DOHH2 (cell line): ENCODE measurements around the gene RRAS.

Experiments used
- H3F3A ChIP-seq: fragments of 200-600 bp; sonication (generic), shearing (Covaris generic); 2 replicates; pipeline ENCODE4 v1.6.0; 2016; ENCODE audit warnings: antibody characterized with exemption, mild to moderate bottlenecking; ENCODE audit not compliant: control insufficient read depth, insufficient read depth
- H3K27ac ChIP-seq: fragments of 200-600 bp; sonication (generic); 2 replicates; pipeline ENCODE4 v1.5.1; 2014; ENCODE audit warnings: low read depth, mild to moderate bottlenecking, low read length, moderate library complexity
- H3K27me3 ChIP-seq: fragments of 200-600 bp; sonication (generic); 2 replicates; pipeline ENCODE4 v1.6.1; 2014; ENCODE audit warnings: mild to moderate bottlenecking, low read length, mixed read lengths; ENCODE audit not compliant: control insufficient read depth
- H3K36me3 ChIP-seq: fragments of 200-600 bp; sonication (generic); 2 replicates; pipeline ENCODE4 v1.6.1; 2014; ENCODE audit warnings: mild to moderate bottlenecking, low read length, moderate library complexity, mixed read lengths; ENCODE audit not compliant: control insufficient read depth
- H3K4me1 ChIP-seq: fragments of 200-600 bp; sonication (generic); 2 replicates; pipeline ENCODE4 v1.6.1; 2014; ENCODE audit warnings: mild to moderate bottlenecking, low read length, mixed read lengths; ENCODE audit not compliant: control insufficient read depth
- H3K4me2 ChIP-seq: fragments of 200-600 bp; sonication (generic); 2 replicates; pipeline ENCODE4 v1.6.0; 2014; ENCODE audit warnings: mild to moderate bottlenecking, low read length, moderate library complexity
- H3K4me3 ChIP-seq: fragments of 200-600 bp; sonication (generic); 2 replicates; pipeline ENCODE4 v1.5.1; 2014; ENCODE audit warnings: mild to moderate bottlenecking, low read length, mixed read lengths
- H3K79me2 ChIP-seq: fragments of 200-600 bp; sonication (generic); 2 replicates; pipeline ENCODE4 v1.6.1; 2014; ENCODE audit warnings: mild to moderate bottlenecking, low read length, mixed read lengths; ENCODE audit not compliant: control insufficient read depth
- H3K9me2 ChIP-seq: fragments of 200-600 bp; sonication (generic); replicated peaks from 2 replicates; pipeline ENCODE4 v1.6.1; 2014; ENCODE audit warnings: mild to moderate bottlenecking, low read length, mixed read lengths; ENCODE audit not compliant: control insufficient read depth
- H3K9me3 ChIP-seq: fragments of 200-600 bp; sonication (generic); 2 replicates; pipeline ENCODE4 v1.6.1; 2014; ENCODE audit warnings: antibody characterized with exemption, low read length, mixed read lengths; ENCODE audit not compliant: control insufficient read depth, insufficient read depth
- H4K20me1 ChIP-seq: fragments of 200-600 bp; sonication (generic); 2 replicates; pipeline ENCODE4 v1.6.0; 2014; ENCODE audit warnings: low read depth, mild to moderate bottlenecking, antibody characterized with exemption, low read length, moderate library complexity; ENCODE audit not compliant: control insufficient read depth, insufficient read depth
- EZH2phosphoT487 ChIP-seq: fragments of 200-600 bp; sonication (generic); IDR thresholded peaks from 2 replicates; pipeline ENCODE4 v1.6.1; 2017; ENCODE audit warnings: borderline replicate concordance, mild to moderate bottlenecking, antibody characterized with exemption, low read length, moderate library complexity, mixed read lengths
- TF ChIP-seq, protein P1 (sequence below): fragments of 200-600 bp; sonication (generic); IDR thresholded peaks from one replicate; pipeline ENCODE4 v1.5.1; 2014; ENCODE audit warnings: antibody characterized with exemption, mild to moderate bottlenecking, low read depth, low read length; ENCODE audit not compliant: poor library complexity, severe bottlenecking

Gene RRAS

GRCh38 chr19:49614096-49614833 is 25.7 kb downstream of the RRAS start:
- Histone ChIP-seq H3K4me3 (no peak overlapping the region), H3K9me2 (no peaks in the 10 kb centered on the region), H3K79me2 (peaks cover 31% of the 10 kb centered on the region), H4K20me1 (peaks cover 4% of the 10 kb centered on the region; the same call in 1 of the 2 replicates), H3K4me2 (no peak overlapping the region), H3K27ac (no peak overlapping the region), H3K27me3 (no peaks in the 10 kb centered on the region), H3K4me1 (no peaks in the 10 kb centered on the region), H3F3A (0 out of 2 replicates have a peak, but pooled peaks cover 5% of the 10 kb centered on the region), H3K9me3 (no peaks in the 10 kb centered on the region), H3K36me3 (peaks cover 57% of the 10 kb centered on the region)
- TF ChIP-seq, protein P1, sequence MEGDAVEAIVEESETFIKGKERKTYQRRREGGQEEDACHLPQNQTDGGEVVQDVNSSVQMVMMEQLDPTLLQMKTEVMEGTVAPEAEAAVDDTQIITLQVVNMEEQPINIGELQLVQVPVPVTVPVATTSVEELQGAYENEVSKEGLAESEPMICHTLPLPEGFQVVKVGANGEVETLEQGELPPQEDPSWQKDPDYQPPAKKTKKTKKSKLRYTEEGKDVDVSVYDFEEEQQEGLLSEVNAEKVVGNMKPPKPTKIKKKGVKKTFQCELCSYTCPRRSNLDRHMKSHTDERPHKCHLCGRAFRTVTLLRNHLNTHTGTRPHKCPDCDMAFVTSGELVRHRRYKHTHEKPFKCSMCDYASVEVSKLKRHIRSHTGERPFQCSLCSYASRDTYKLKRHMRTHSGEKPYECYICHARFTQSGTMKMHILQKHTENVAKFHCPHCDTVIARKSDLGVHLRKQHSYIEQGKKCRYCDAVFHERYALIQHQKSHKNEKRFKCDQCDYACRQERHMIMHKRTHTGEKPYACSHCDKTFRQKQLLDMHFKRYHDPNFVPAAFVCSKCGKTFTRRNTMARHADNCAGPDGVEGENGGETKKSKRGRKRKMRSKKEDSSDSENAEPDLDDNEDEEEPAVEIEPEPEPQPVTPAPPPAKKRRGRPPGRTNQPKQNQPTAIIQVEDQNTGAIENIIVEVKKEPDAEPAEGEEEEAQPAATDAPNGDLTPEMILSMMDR, result no peak
- TF ChIP-seq EZH2phosphoT487, result no peak

GRCh38 chr19:49613374-49613773 is 26.6 kb downstream of the RRAS start:
- peaks cover 4% of the 10 kb centered on the region; the same call in 1 of the 2 replicates for H4K20me1 ChIP-seq
- H3K36me3 ChIP-seq, result peaks cover 62% of the 10 kb centered on the region
- H3K9me2 ChIP-seq, result no peaks in the 10 kb centered on the region
- H3F3A ChIP-seq, result 0 out of 2 replicates have a peak, but pooled peaks cover 5% of the 10 kb centered on the region
- H3K27ac ChIP-seq, result no peak overlapping the region
- no peaks in the 10 kb centered on the region for H3K9me3 ChIP-seq
- TF ChIP-seq, protein P1, result no peak
- no peak for TF ChIP-seq EZH2phosphoT487
- H3K79me2 ChIP-seq, result peaks cover 40% of the 10 kb centered on the region
- no peak overlapping the region for H3K4me2 ChIP-seq
- no peak overlapping the region for H3K4me3 ChIP-seq
- no peaks in the 10 kb centered on the region for H3K4me1 ChIP-seq
- H3K27me3 ChIP-seq, result no peaks in the 10 kb centered on the region

DNA sequence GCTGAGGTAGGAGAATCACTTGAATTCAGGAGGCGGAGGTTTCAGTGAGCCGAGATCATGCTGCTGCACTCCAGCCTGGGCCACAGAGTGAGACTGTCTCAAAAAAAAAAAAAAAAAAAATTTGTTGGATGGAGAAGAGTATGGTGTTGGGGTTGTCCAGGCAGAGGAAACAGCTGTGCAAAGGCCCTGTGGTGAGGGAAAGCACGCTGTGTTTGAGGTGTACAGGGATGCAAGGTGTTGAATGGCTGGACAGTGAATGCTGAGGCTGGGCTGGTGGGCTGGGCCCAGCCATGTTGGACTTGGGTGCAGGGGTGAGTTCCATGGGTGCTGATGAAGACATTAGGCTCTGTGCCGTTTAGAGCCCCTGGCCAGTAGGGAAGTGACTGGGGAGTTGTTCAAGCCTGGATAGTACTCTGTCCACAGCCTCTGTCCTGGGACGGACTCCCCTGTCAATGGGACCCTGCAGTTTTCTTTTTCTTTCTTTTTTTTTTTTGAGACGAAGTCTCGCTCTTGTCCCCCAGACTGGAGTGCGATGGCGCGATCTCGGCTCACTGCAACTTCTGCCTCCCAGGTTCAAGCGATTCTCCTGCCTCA is 30.3 kb downstream of the RRAS start:
- Histone ChIP-seq H3K79me2 (peaks cover 76% of the 10 kb centered on the region), H3K36me3 (peaks cover 50% of the 10 kb centered on the region), H3F3A (no peaks in the 10 kb centered on the region), H4K20me1 (peaks cover 4% of the 10 kb centered on the region; the same call in 1 of the 2 replicates), H3K9me3 (no peaks in the 10 kb centered on the region), H3K27ac (no peak overlapping the region), H3K4me2 (no peak overlapping the region), H3K4me1 (no peaks in the 10 kb centered on the region), H3K4me3 (no peak overlapping the region), H3K27me3 (no peaks in the 10 kb centered on the region), H3K9me2 (no peaks in the 10 kb centered on the region)
- TF ChIP-seq, protein P1, result no peak
- no peak for TF ChIP-seq EZH2phosphoT487
